Measurements from ENCODE around the gene PROM2.
A peak's percentile ranks its signal among the peaks of the same experiment; 100 is the strongest.

PROM2 gene

GRCh38 chr2:95325590-95326432 is 51.6 kb downstream of the PROM2 start:
- no peak for DNase-seq

GRCh38 chr2:95326433-95327140 is 52.3 kb downstream of the PROM2 start:
- no peak for DNase-seq

- DNase-seq, result no peak
Observed at GRCh38 chr2:95327861-95328260, 53.6 kb downstream of the PROM2 start.

- no peak for DNase-seq
Observed at GRCh38 chr2:95328358-95329125, 54.3 kb downstream of the PROM2 start.

GRCh38 chr2:95329401-95329800 is 55.2 kb downstream of the PROM2 start:
- no peak for DNase-seq

- DNase-seq, result peak in 1 of 2 donors; percentile 39
Observed at GRCh38 chr2:95329891-95330793, 55.9 kb downstream of the PROM2 start.

- no peak for DNase-seq
Observed at GRCh38 chr2:95330794-95331338, 56.6 kb downstream of the PROM2 start.

- no peak for DNase-seq
Observed at GRCh38 chr2:95331606-95332005, 57.4 kb downstream of the PROM2 start.

- DNase-seq, result no peak
Observed at GRCh38 chr2:95332036-95332435, 57.8 kb downstream of the PROM2 start.

GRCh38 chr2:95333056-95333455 is 58.8 kb downstream of the PROM2 start:
- no peak for DNase-seq

- DNase-seq, result no peak
Observed at GRCh38 chr2:95333888-95334338, 59.7 kb downstream of the PROM2 start.

GRCh38 chr2:95334916-95335641 is 60.8 kb downstream of the PROM2 start:
- no peak for DNase-seq

GRCh38 chr2:95336406-95336805 is 62.2 kb downstream of the PROM2 start:
- DNase-seq, result no peak

GRCh38 chr2:95337829-95338228 is 63.6 kb downstream of the PROM2 start:
- DNase-seq, result no peak
